ENCODE results near the gene NBEAL2.
A peak's percentile ranks its signal among the peaks of the same experiment; 100 is the strongest.

Gene NBEAL2

GRCh38 chr3:46986055-46986730 is 6.7 kb downstream of the NBEAL2 start:
- no peak for DNase-seq (ENCODE audit: low read depth in 2 of 2)

GRCh38 chr3:46986782-46987310 is 7.4 kb downstream of the NBEAL2 start:
- DNase-seq (ENCODE audit: low read depth in 2 of 2): no peak

GRCh38 chr3:46987319-46987742 is 7.9 kb downstream of the NBEAL2 start:
- no peak for DNase-seq (ENCODE audit: low read depth in 2 of 2)

GRCh38 chr3:46987743-46988401 is 8.4 kb downstream of the NBEAL2 start:
- peak; percentile 73 for DNase-seq (ENCODE audit: low read depth in 2 of 2)

GRCh38 chr3:46988616-46989015 is 9.2 kb downstream of the NBEAL2 start:
- no peak for DNase-seq (ENCODE audit: low read depth in 2 of 2)

GRCh38 chr3:46989146-46989810 is 9.8 kb downstream of the NBEAL2 start:
- no peak for DNase-seq (ENCODE audit: low read depth in 2 of 2)

- DNase-seq (ENCODE audit: low read depth in 2 of 2): no peak
Observed at GRCh38 chr3:46990573-46991374, 11.3 kb downstream of the NBEAL2 start.

GRCh38 chr3:46991406-46992165 is 12.1 kb downstream of the NBEAL2 start:
- DNase-seq (ENCODE audit: low read depth in 2 of 2): no peak

GRCh38 chr3:46992231-46992630 is 12.8 kb downstream of the NBEAL2 start:
- DNase-seq (ENCODE audit: low read depth in 2 of 2): no peak

- no peak for DNase-seq (ENCODE audit: low read depth in 2 of 2)
Observed at GRCh38 chr3:46993292-46993691, 13.8 kb downstream of the NBEAL2 start.

- DNase-seq (ENCODE audit: low read depth in 2 of 2): no peak
Observed at GRCh38 chr3:46993986-46994385, 14.5 kb downstream of the NBEAL2 start.

GRCh38 chr3:46994801-46995731 is 15.6 kb downstream of the NBEAL2 start:
- no peak for DNase-seq (ENCODE audit: low read depth in 2 of 2)

GRCh38 chr3:46995901-46996562 is 16.6 kb downstream of the NBEAL2 start:
- DNase-seq (ENCODE audit: low read depth in 2 of 2): no peak

GRCh38 chr3:46996689-46997452 is 17.4 kb downstream of the NBEAL2 start:
- DNase-seq (ENCODE audit: low read depth in 2 of 2): no peak

GRCh38 chr3:46997453-46998091 is 18.1 kb downstream of the NBEAL2 start:
- DNase-seq (ENCODE audit: low read depth in 2 of 2): no peak

GRCh38 chr3:46998121-46998851 is 18.8 kb downstream of the NBEAL2 start:
- peak; percentile 70 to 76 for DNase-seq (ENCODE audit: low read depth in 2 of 2)

- no peak for DNase-seq (ENCODE audit: low read depth in 2 of 2)
Observed at GRCh38 chr3:46998852-46999515, 19.5 kb downstream of the NBEAL2 start.

Data from stimulated activated CD4-positive, alpha-beta T cell treated with anti-CD3 and anti-CD28 coated beads, Interleukin-1b, Interleukin-23, amount 100 ng/mL, for 4 hours (primary cell).